Urothelium cell line (cell line): ENCODE results near the gene HLF.

Source experiments
- DNase-seq: peaks from one replicate; pipeline ENCODE4 v3.0.0; 2011; ENCODE audit warnings: low spot score, mixed read lengths
- FAIRE-seq: peaks from 2 replicates; lab custom pipeline; 2011; peaks lifted over from hg19 to GRCh38; lab: Jason Lieb, UNC

The HLF gene

DNA sequence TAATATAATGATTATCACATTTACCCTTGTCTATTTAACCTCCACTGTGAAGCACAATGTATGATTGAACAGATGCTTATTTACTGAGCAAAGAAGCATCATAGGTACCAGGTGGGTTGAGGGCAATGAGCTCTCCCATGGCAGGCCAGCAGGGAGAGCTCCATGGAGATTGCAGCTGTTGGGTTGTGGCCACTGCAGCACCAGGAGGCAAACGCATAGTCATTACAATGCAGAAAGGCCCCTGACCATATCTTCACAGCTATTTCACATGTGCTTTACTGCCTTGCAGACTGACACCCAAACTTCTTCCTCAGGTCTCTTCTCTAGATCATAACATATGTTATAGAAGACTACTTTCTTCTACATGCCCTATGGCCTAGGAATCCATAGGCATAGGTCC, 81.9 kb downstream of the HLF start:
- DNase-seq: no peak
- no peak for FAIRE-seq

DNA sequence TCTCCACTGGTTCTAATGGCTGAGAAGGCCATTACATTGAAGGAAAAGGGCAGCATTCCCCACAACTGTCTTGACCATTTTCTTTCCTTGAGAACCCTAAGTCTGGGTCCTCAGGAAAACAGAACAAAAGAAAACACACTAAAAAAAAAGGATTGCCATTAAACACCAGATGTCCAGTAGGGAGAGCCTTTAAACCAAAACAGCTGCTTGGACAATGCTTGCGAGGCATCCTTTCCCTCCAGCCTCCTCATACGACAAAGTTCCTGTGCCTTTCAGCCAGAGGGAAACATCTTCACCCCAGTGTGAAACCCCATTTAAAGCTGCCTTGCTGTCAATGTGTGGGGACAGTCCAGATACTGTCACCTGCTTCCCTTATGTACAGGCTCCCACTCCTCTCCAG, 82.6 kb downstream of the HLF start:
- FAIRE-seq: no peak
- DNase-seq: no peak

DNA sequence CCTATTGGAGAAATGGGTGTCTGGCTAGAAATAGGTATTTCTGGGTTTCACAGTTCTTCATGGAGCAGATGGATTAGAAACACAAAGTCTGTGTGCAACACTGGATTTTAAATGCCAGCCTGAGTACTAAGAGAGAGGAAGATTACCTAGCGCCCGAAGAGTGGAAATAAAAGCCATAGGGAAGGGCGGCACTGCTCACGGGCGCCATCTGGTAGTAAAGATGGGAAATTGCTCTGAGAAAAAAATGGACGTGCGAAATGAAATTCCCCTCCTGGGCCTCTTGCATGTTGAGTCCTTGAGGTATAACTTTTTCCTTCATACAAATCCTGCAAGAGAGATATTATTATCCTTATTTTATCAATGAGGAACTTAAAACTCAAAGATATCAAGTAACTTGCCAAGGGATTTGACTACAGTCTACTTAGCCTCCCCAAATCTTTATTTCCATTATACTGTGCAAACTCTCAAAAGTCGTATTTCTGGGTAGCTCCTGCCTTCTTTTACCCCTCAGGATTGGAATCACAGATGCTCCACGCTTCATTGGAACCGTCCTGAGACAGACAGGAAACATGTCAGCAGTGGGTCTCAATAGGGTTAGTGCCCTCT, 84.1 kb downstream of the HLF start:
- no peak for FAIRE-seq
- peak; percentile 63 for DNase-seq

DNA sequence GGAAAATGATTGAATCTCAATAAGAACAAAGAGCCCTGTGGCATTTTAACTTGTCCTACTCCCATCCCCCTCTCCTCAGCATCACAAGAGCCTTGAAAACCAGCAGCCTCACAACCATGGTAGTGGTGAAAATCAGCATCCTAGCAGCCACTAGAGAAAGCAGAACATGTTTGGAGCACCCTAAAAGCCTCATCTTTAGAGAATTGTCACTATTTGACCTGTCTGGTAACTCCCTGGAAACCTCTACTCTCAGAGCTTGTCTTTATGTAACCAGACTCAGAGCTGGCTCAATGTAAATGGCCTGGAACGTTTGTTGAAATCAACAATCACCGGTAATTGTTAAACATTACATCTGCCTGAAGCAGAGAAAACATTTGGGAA, 86.1 kb downstream of the HLF start:
- FAIRE-seq (no peak), DNase-seq (no peak)

DNA sequence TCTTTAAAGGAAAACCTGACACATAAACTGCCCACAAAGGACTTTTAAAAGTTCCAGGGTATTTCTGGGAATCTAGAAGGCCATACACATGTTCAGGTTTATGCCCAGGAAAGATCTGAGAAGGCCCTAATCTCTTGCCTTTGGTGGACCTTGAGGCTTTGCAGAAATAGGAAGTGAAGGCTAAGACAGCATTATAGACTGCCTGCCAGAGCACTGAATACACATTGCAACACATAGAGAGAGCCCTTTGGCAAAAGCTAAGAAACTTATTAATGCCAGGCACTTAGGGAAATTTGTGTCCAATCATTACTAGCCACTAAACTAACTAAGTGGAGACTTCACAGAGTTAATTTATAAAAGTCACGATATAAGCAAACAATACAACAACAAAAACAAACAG, 86.5 kb downstream of the HLF start:
- DNase-seq: no peak
- no peak for FAIRE-seq

DNA sequence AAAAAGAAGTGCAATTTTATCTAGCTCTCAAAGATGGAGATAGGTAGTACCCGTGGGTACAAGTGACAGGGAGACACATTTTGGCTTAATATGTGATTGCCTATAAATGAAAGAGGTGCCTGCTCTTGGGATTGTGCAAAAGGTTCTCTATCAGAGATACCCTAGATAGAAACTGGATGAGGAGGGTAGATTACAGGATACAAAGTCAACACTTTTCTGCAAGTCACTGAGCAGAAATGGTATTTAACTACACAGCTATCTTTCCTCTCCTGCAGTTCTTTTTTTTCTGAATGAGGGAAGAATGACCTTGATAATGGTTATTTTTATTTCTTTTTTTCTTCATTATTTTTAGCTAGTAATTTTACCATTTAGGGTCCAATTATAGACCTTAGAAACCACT, 89.2 kb downstream of the HLF start:
- no peak for FAIRE-seq

DNA sequence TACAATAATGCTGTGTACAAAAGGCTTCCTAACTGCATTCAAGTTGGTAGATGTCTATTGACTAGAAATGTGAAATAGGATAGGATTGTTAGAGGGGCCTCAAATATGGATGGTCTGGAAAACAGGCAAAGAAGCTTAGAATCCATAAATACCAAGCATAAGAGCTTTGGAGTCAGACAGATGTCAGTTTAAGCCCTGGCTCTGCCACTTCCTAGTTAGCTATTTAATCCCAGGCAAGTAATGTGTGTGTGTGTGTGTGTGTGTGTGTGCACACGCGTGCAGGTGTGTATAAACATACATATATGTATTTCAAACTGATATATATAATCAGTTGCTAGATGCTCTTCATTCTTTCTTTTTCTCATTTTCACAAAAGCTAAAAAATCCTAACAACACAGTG, 90.2 kb downstream of the HLF start:
- DNase-seq (no peak), FAIRE-seq (no peak)

More for the DNA sequence above, 89.2 kb downstream of the HLF start:
- no peak for DNase-seq

DNA sequence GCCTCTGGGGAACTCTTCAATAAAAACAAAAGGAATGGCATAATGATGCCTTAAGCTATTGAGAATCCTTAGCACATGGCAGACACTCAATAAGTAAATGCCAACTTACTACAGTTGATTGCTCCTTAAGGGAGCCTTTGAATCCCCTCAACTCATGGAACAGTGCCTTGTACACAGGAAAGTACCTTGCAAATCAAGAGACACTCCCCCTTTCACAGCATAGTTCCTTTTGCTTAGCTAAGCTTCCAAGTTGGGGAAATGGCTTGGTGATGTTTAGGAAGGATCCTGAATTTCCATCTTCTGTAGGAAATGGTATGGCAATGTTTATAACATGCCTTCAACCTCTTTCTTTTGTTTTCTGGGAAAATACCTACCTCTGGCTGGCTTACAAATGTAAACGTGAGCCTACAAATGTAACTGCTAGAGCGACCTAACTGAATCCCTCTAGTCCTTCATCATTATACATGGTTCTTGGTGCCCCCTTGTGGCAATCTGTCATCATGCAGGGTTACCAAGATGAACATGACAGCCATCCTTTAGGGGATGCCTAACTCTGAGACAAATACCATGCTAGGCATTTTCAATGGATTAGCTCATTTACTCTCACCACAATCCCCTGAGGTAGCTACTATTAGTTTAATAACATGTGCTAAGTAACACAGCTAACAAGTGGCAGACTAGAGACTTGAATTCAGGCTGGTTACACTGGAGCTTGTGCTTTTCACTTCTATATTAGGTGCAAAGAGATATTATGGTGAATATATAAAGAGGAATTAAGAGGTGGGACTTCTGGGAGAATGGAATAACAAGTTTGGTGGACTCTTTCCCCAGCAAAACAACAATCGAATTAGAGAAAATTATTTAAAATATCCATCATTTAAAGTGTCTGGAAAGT, 91.9 kb downstream of the HLF start:
- no peak for FAIRE-seq

DNA sequence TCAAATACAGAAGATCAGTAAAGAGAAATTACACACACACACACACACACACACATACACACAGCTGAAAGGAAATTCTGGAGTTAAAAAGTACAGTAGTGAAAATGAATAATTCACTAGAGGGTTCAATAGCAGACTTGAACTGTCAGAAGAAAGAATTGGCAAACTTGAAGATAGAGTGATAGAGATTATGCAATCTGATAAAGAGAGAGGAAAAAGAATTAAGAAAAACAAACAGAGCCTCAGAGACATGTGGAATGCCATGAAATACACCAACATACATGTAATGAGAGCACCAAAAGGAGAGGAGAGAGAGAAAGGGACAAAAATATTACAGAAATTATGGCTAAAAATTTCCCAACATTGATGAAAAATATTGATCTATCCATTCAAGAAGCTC, 96.2 kb downstream of the HLF start:
- FAIRE-seq: no peak
- DNase-seq: no peak

More for the DNA sequence above, 91.9 kb downstream of the HLF start:
- peak; percentile 75 for DNase-seq

DNA sequence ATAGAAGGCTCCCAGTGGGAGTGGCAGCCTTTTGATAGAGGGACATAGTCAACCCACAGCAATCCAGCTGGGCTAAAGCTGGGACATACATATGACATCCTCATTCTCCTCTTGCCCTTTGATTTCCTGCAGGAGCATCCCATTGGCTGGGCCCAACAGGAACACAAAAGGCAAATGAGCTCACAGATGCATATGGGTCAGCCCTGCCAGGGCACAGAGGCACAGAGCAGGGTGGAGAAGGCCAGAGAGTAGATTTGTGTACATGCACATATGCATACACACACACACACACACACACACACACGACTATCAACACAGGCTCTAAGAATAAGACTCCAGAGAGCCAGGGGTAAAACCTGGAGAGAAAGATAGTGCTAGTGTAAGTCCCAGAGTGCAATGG, 98.3 kb downstream of the HLF start:
- DNase-seq (no peak), FAIRE-seq (no peak)

DNA sequence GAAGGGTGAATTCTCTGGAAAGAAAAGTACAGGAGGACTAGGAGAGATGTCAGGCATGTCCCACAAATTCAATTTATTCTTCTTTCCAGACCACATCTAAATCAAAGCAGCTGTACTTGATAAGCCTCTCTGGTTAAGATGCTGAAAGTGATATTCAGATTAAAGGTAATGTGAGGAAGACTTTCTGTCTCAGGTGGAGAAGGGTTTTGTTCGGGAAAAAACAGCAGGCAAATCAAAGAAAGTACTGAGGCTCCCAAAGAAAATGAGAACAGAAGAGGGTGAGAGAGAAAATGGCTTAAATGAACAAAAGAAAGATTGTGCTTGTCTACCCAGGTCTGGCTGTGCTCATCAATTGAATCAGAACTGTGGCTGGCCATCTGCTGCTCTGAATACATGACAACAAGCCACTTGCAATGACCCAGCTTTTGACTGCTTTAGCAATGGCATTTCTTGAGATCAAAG, 101.3 kb downstream of the HLF start:
- FAIRE-seq: no peak

DNA sequence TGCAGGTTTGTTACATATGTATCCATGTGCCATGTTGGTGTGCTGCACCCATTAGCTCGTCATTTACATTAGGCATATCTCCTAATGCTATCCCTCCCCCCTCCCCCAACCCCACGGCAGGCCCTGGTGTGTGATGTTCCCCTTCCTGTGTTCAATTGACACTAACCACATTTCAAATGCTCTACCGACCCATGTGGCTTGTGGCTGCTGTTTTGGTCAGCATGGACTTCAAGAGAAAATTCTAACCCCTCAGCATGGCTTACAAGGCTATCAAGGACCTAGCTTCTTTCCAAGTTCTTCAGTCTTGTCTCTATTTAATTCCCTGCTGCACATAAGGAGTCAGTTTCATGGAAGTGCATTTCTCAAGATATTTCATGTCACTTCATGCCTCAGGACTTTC, 103.9 kb downstream of the HLF start:
- FAIRE-seq: no peak
- no peak for DNase-seq

More for the DNA sequence above, 101.3 kb downstream of the HLF start:
- no peak for DNase-seq
